ENCODE measurements around the gene DNLZ. TPM values are rescaled to one million over a fixed set of nuclear protein-coding genes. Genes with fewer than 3 reads are reported as not detected.

The DNLZ gene
- total and polyA plus RNA-seq, 9 of the 15 experiments (the other 6 are each of a cell fraction or from before 2014, with no cell fraction given), result 0.17 to 44.6 (median 3.4) TPM

DNA sequence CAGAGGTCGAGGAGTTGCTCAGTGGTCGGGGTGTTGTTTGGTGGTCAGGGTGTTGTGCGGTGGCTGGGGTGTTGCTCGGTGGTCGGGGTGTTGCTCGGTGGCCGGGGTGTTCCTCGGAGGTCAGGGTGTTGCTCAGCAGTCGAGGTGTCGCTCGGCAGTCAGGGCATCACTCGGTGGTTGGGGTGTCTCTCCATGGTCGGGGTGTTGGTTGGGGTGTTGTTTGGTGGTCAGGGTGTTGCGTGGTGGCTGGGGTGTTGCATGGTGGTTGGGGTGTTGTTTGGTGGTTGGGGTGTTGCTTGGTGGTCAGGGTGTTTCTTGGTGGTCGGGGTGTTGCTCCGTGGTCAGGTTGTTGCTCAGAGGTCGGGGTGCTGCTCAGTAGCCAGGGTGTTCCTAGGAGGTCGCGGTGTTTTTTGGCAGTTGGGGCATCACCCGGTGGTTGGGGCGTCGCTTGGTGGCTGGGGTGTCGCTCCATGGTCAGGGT lies 47.2 kb downstream of the DNLZ start (continued):
- TF ChIP-seq, protein P1, sequence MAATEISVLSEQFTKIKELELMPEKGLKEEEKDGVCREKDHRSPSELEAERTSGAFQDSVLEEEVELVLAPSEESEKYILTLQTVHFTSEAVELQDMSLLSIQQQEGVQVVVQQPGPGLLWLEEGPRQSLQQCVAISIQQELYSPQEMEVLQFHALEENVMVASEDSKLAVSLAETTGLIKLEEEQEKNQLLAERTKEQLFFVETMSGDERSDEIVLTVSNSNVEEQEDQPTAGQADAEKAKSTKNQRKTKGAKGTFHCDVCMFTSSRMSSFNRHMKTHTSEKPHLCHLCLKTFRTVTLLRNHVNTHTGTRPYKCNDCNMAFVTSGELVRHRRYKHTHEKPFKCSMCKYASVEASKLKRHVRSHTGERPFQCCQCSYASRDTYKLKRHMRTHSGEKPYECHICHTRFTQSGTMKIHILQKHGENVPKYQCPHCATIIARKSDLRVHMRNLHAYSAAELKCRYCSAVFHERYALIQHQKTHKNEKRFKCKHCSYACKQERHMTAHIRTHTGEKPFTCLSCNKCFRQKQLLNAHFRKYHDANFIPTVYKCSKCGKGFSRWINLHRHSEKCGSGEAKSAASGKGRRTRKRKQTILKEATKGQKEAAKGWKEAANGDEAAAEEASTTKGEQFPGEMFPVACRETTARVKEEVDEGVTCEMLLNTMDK (IDR thresholded peaks at IDR 0.05; ENCODE audit: borderline replicate concordance, insufficient read depth, low read depth, low read length, poor library complexity, severe bottlenecking), result no peak
- TF ChIP-seq SP1 (CRISPR knock-in tag; IDR thresholded peaks at IDR 0.05) (no peak), ZNF316 (IDR thresholded peaks at IDR 0.05) (no peak), MIER1 (IDR thresholded peaks at IDR 0.05; ENCODE audit: low read depth) (no peak), HDAC1 (IDR thresholded peaks at IDR 0.05) (no peak), U2AF2 (optimal IDR thresholded peaks at IDR 0.05; ENCODE audit: low read depth, low read length) (no peak)
- TF ChIP-seq, protein P2, sequence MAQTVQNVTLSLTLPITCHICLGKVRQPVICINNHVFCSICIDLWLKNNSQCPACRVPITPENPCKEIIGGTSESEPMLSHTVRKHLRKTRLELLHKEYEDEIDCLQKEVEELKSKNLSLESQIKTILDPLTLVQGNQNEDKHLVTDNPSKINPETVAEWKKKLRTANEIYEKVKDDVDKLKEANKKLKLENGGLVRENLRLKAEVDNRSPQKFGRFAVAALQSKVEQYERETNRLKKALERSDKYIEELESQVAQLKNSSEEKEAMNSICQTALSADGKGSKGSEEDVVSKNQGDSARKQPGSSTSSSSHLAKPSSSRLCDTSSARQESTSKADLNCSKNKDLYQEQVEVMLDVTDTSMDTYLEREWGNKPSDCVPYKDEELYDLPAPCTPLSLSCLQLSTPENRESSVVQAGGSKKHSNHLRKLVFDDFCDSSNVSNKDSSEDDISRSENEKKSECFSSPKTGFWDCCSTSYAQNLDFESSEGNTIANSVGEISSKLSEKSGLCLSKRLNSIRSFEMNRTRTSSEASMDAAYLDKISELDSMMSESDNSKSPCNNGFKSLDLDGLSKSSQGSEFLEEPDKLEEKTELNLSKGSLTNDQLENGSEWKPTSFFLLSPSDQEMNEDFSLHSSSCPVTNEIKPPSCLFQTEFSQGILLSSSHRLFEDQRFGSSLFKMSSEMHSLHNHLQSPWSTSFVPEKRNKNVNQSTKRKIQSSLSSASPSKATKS (CRISPR knock-in tag; IDR thresholded peaks at IDR 0.05), result no peak
- TF ChIP-seq, protein P3, sequence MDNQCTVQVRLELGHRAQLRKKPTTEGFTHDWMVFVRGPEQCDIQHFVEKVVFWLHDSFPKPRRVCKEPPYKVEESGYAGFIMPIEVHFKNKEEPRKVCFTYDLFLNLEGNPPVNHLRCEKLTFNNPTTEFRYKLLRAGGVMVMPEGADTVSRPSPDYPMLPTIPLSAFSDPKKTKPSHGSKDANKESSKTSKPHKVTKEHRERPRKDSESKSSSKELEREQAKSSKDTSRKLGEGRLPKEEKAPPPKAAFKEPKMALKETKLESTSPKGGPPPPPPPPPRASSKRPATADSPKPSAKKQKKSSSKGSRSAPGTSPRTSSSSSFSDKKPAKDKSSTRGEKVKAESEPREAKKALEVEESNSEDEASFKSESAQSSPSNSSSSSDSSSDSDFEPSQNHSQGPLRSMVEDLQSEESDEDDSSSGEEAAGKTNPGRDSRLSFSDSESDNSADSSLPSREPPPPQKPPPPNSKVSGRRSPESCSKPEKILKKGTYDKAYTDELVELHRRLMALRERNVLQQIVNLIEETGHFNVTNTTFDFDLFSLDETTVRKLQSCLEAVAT (IDR thresholded peaks at IDR 0.05), result no peak

Measured in K562 (cell line).